HG03565 (cell line): ENCODE results near the gene CHRNB1.

Source experiments
- ATAC-seq: cut with Tn5 transposase; IDR thresholded peaks from one replicate; pipeline ENCODE4 v1.9.1; 2021; ENCODE audit warnings: mild to moderate bottlenecking, moderate library complexity; ENCODE audit not compliant: unreplicated experiment

The CHRNB1 gene

GRCh38 chr17:7437950-7438614, 6.8 kb upstream of the CHRNB1 start:
- no peak for ATAC-seq

- ATAC-seq, result no peak
These were observed 6.0 kb upstream of the CHRNB1 start for GRCh38 chr17:7438656-7439460.

GRCh38 chr17:7439462-7440112, 5.3 kb upstream of the CHRNB1 start, which contains the start of gene FGF11:
TSS of gene FGF11 (plus strand) at chr17:7439512. CDS start at chr17:7439621, 109 bp downstream.
- ATAC-seq, result no peak

- ATAC-seq, result no peak
These were observed 4.6 kb upstream of the CHRNB1 start for GRCh38 chr17:7440113-7440833.

- ATAC-seq, result no peak
These were observed 4.0 kb upstream of the CHRNB1 start for GRCh38 chr17:7440834-7441195.

- ATAC-seq, result no peak
These were observed 3.6 kb upstream of the CHRNB1 start for GRCh38 chr17:7441266-7441665.

- ATAC-seq, result no peak
These were observed 2.7 kb upstream of the CHRNB1 start for GRCh38 chr17:7442142-7442541.

GRCh38 chr17:7443499-7444485, 1.1 kb upstream of the CHRNB1 start:
- no peak for ATAC-seq

- ATAC-seq, result no peak
These were observed 733 bp downstream of the CHRNB1 start for GRCh38 chr17:7445619-7445968.

GRCh38 chr17:7448461-7448860, 3.6 kb downstream of the CHRNB1 start:
- no peak for ATAC-seq

GRCh38 chr17:7459961-7460545, 15.2 kb downstream of the CHRNB1 start:
- ATAC-seq, result no peak

- no peak for ATAC-seq
These were observed 16.2 kb downstream of the CHRNB1 start for GRCh38 chr17:7460850-7461660.

- no peak for ATAC-seq
These were observed 17.9 kb downstream of the CHRNB1 start for GRCh38 chr17:7462474-7463371.

- no peak for ATAC-seq
These were observed 18.5 kb downstream of the CHRNB1 start for GRCh38 chr17:7463372-7463846.

GRCh38 chr17:7464081-7464480, 19.2 kb downstream of the CHRNB1 start:
- no peak for ATAC-seq

- ATAC-seq, result no peak
These were observed 20.9 kb downstream of the CHRNB1 start for GRCh38 chr17:7465597-7466275.

GRCh38 chr17:7466318-7466638, 21.4 kb downstream of the CHRNB1 start:
- no peak for ATAC-seq
